Measurements from ENCODE around the gene KAT2B. TPM values are rescaled to one million over a fixed set of nuclear protein-coding genes. Genes with fewer than 3 reads are reported as not detected.

KAT2B gene
- total and polyA plus RNA-seq, 11 donors: 19.4 to 82.8 (median 66.0) TPM

DNA sequence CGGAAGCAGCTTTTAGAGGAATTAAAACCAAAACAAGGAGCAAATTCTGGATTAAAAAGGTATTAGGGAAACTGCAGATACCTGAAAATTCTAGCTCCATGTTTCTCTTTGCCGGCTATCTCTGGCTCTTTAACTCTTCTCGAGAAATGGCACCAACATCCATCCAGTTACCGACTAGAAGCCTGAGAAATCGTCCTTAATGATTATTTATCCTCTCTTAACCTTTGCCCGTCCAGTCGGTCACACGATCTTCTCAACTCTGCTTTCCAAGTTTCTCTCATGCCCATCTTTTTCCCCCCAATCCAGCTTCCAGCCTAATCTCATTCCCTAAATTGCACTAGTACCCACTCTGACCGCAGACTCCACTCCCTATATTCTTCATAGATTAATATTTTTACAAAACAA, 146.4 kb downstream of the KAT2B start:
- peak overlapping the region; percentile 77 to 98 (median 89) for H3K27ac ChIP-seq
- no peaks in the 10 kb centered on the region for H3K36me3 ChIP-seq
- intact Hi-C loops (cut with DNase I): loop anchor here in 9 of 10 donors (1.0 to 10.0 kb wide), 11 partner anchors 44 to 302 kb away; partner anchors contain the start of genes KAT2B (in 7 of the 9) and RAB5A (in 6 of the 9)
- no peaks in the 10 kb centered on the region for H3K9me3 ChIP-seq
- no peaks in the 10 kb centered on the region for H3K27me3 ChIP-seq
- TF ChIP-seq, protein P1, sequence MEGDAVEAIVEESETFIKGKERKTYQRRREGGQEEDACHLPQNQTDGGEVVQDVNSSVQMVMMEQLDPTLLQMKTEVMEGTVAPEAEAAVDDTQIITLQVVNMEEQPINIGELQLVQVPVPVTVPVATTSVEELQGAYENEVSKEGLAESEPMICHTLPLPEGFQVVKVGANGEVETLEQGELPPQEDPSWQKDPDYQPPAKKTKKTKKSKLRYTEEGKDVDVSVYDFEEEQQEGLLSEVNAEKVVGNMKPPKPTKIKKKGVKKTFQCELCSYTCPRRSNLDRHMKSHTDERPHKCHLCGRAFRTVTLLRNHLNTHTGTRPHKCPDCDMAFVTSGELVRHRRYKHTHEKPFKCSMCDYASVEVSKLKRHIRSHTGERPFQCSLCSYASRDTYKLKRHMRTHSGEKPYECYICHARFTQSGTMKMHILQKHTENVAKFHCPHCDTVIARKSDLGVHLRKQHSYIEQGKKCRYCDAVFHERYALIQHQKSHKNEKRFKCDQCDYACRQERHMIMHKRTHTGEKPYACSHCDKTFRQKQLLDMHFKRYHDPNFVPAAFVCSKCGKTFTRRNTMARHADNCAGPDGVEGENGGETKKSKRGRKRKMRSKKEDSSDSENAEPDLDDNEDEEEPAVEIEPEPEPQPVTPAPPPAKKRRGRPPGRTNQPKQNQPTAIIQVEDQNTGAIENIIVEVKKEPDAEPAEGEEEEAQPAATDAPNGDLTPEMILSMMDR (IDR thresholded peaks at IDR 0.05): no peak
- TF ChIP-seq POLR2A (IDR thresholded peaks at IDR 0.05): no peak
- ATAC-seq (peak in 2 of 4 donors; percentile 2 to 6), DNase-seq (no peak)
- H3K4me3 ChIP-seq: peak overlapping the region; percentile 47 to 85 (median 66)
- H3K4me1 ChIP-seq: peaks cover 0 to 21% (median 8%) of the 10 kb centered on the region in 12 donors
- 2 to 4% (median 3%) methylated on average over 9 of the region's 9 CpGs for WGBS, 4 donors

DNA sequence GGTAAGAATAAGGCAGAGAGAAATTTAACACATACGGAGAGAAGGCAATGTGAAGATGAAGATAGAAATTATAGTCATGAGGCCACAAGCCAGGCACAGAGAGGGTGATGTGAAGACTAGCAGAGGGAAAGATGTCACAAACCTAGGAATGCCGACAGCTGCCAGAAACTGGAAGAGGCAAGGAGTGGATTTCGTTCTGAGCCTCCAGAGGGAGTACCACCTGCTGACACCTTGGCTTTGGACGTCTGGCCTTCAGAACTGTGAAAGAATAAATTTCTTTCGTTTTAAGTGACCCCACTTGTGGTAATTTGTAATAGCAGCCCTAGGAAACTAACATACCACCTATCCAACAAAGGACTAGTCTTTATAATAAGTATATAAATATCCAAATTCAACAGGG, 150.7 kb downstream of the KAT2B start:
- ATAC-seq (no peak), DNase-seq (no peak)
- 57 to 66% (median 61%) methylated on average over 5 of the region's 5 CpGs for WGBS, 4 donors
- Histone ChIP-seq H3K9me3 (no peaks in the 10 kb centered on the region), H3K4me1 (peaks cover 0 to 11% (median 3%) of the 10 kb centered on the region in 12 donors), H3K4me3 (no peak overlapping the region), H3K27me3 (no peaks in the 10 kb centered on the region), H3K36me3 (no peaks in the 10 kb centered on the region), H3K27ac (no peak overlapping the region)
- intact Hi-C loops (cut with DNase I): no loop called here
- TF ChIP-seq POLR2A (IDR thresholded peaks at IDR 0.05): no peak
- TF ChIP-seq, protein P1 (IDR thresholded peaks at IDR 0.05): no peak

- 93 to 96% (median 94%) methylated on average over 7 of the region's 7 CpGs for WGBS, 4 donors
- no peaks in the 10 kb centered on the region for H3K4me1 ChIP-seq
- no peaks in the 10 kb centered on the region for H3K36me3 ChIP-seq
- no peak for TF ChIP-seq POLR2A (IDR thresholded peaks at IDR 0.05)
- TF ChIP-seq, protein P1 (IDR thresholded peaks at IDR 0.05): no peak
- intact Hi-C loops (cut with DNase I): no loop called here
- no peaks in the 10 kb centered on the region for H3K27me3 ChIP-seq
- H3K4me3 ChIP-seq: no peak overlapping the region
- no peak for DNase-seq
- H3K9me3 ChIP-seq: no peaks in the 10 kb centered on the region
- no peak overlapping the region for H3K27ac ChIP-seq
- ATAC-seq: no peak
Measured at GRCh38 chr3:20194793-20195460, 154.7 kb downstream of the KAT2B start.

- no peaks in the 10 kb centered on the region for H3K36me3 ChIP-seq
- TF ChIP-seq, protein P1 (IDR thresholded peaks at IDR 0.05): no peak
- TF ChIP-seq POLR2A (IDR thresholded peaks at IDR 0.05): no peak
- no peak overlapping the region for H3K4me3 ChIP-seq
- H3K4me1 ChIP-seq: no peaks in the 10 kb centered on the region
- ATAC-seq (no peak), DNase-seq (no peak)
- H3K27ac ChIP-seq: no peak overlapping the region
- WGBS, 4 donors: 92 to 95% (median 95%) methylated on average over 3 of the region's 3 CpGs
- H3K9me3 ChIP-seq: no peaks in the 10 kb centered on the region
- intact Hi-C loops (cut with DNase I): no loop called here
- H3K27me3 ChIP-seq: no peaks in the 10 kb centered on the region
Measured at GRCh38 chr3:20197775-20198174, 157.5 kb downstream of the KAT2B start.
